K562 (cell line): ENCODE data around the gene THBS2. TPM values are rescaled to one million over a fixed set of nuclear protein-coding genes. Genes with fewer than 3 reads are reported as not detected.

Experiments used
- CBX8 ChIP-seq: fragments of 200-600 bp; sonication (generic); IDR thresholded peaks from 2 replicates; pipeline ENCODE4 v1.6.1; 2012; ENCODE audit warnings: borderline replicate concordance, mixed run types, low read depth, mild to moderate bottlenecking, moderate library complexity, mixed read lengths, low read length, control low read depth, inconsistent platforms; ENCODE audit not compliant: poor library complexity, severe bottlenecking; ENCODE audit errors: extremely low read depth
- E2F4 ChIP-seq: sonication (generic); formaldehyde crosslinking; IDR thresholded peaks from 2 replicates; pipeline ENCODE4 v1.8.0; 2022; ENCODE audit warnings: mild to moderate bottlenecking, low read depth, missing genetic modification reagents
- JUND ChIP-seq, 2 experiments: IDR thresholded peaks; 2 replicates in 1 of 2; 3 replicates in 1 of 2; pipeline ENCODE4 v1.6.1; 2011; ENCODE audit warnings: borderline replicate concordance in 2 of 2, low read depth in 2 of 2, low read length in 2 of 2, improper control_type of control experiment in 1 of 2, missing biosample characterization in 1 of 2, missing genetic modification characterization in 1 of 2, missing genetic modification reagents in 1 of 2
- MEIS2 ChIP-seq: fragments of 450-650 bp; IDR thresholded peaks from 2 replicates; pipeline ENCODE4 v1.6.1; 2014; ENCODE audit warnings: mild to moderate bottlenecking; ENCODE audit not compliant: partially characterized antibody
- PCBP1 ChIP-seq: fragments of 200-400 bp; formaldehyde crosslinking; IDR thresholded peaks from 2 replicates; pipeline ENCODE4 v1.6.1; 2018; ENCODE audit warnings: mild to moderate bottlenecking, low read depth, low read length; ENCODE audit not compliant: poor library complexity, severe bottlenecking
- SPI1 ChIP-seq: IDR thresholded peaks from 2 replicates; pipeline ENCODE4 v1.6.1; 2011; ENCODE audit warnings: low read depth, low read length, control low read depth, borderline replicate concordance
- SREBF1 ChIP-seq: fragments of 150-350 bp; IDR thresholded peaks from 2 replicates; pipeline ENCODE4 v1.6.1; 2014; ENCODE audit warnings: antibody characterized with exemption, low read depth, low read length, borderline replicate concordance
- UBTF ChIP-seq, 2 experiments: IDR thresholded peaks; 2 replicates each; pipeline ENCODE4 v1.6.1; 2012; ENCODE audit warnings: improper control_type of control experiment in 2 of 2, low read depth in 2 of 2, low read length in 2 of 2, borderline replicate concordance in 1 of 2
- USF1 ChIP-seq: sonication (generic); formaldehyde crosslinking; IDR thresholded peaks from 2 replicates; pipeline ENCODE4 v1.9.0; 2022; ENCODE audit warnings: mild to moderate bottlenecking, missing genetic modification reagents
- polyA plus RNA-seq, 8 experiments: library from polyadenylated mRNA; depleted of rRNA in 4 of 8; stranded (reverse) in 5 of 8; unstranded in 3 of 8; fragments of >200 nt; fragmentation: Nextera tagmentation in 2 of 8; fragmentation: Illumina TruSeq in 1 of 8; extraction: Ambion mirVana in 2 of 8; extraction: Trizol in 1 of 8; gene quantifications; 2 replicates each; pipeline versions ENCODE4 v1.2.1 to v1.2.3, GENCODE V29; 2011 to 2014; ENCODE audit warnings: inconsistent platforms in 1 of 8, missing spikeins in 1 of 8
- total RNA-seq, 7 experiments: library from RNA; depleted of rRNA in 6 of 7; stranded (reverse); fragments of >200 nt in 6 of 7; fragmentation: Illumina TruSeq in 2 of 7; extraction: Trizol in 2 of 7; gene quantifications; 2 replicates each; pipeline versions ENCODE4 v1.2.1 to v1.2.3, GENCODE V29; 2011 to 2021; ENCODE audit warnings: low replicate concordance in 1 of 7

THBS2 gene
- total and polyA plus RNA-seq, 9 of the 15 experiments (the other 6 are each of a cell fraction or from before 2014, with no cell fraction given), result 0.03 to 0.11 (median 0.03) TPM; not detected in 6

- TF ChIP-seq UBTF (IDR thresholded peaks at IDR 0.05; ENCODE audit: borderline replicate concordance in 1 of 2, low read depth in 2 of 2, low read length in 2 of 2) (no peak), PCBP1 (no peak), E2F4 (CRISPR knock-in tag) (no peak), USF1 (CRISPR knock-in tag) (no peak), SPI1 (peak; percentile 76), CBX8 (no peak), SREBF1 (no peak), MEIS2 (peak; percentile 54), JUND (IDR thresholded peaks at IDR 0.05; ENCODE audit: borderline replicate concordance, low read depth, low read length) (peak; percentile 84), JUND (tag; IDR thresholded peaks at IDR 0.05; ENCODE audit: borderline replicate concordance, low read depth, low read length) (peak; percentile 75; the same call in 1 of the 3 replicates)
These were observed 38.9 kb upstream of the THBS2 start (continued) for GRCh38 chr6:169292338-169293124.
